H7 (cell line): ENCODE measurements around the gene KCNN1. TPM values are rescaled to one million over a fixed set of nuclear protein-coding genes. Genes with fewer than 3 reads are reported as not detected.
A peak's percentile ranks its signal among the peaks of the same experiment; 100 is the strongest.

Experiments used
- DNase-seq: peaks from one replicate; pipeline ENCODE4 v3.0.0; 2012
- H3K27me3 ChIP-seq: 2 replicates; pipeline ENCODE4 v1.6.0; 2011; ENCODE audit warnings: mild to moderate bottlenecking, low read length; ENCODE audit not compliant: control insufficient read depth, insufficient read depth
- H3K36me3 ChIP-seq: replicated peaks from 2 replicates; pipeline ENCODE4 v1.5.1; 2011; ENCODE audit warnings: low read length; ENCODE audit not compliant: control insufficient read depth, insufficient read depth
- H3K4me3 ChIP-seq: 2 replicates; pipeline ENCODE4 v1.5.1; 2011; ENCODE audit warnings: low read depth, mild to moderate bottlenecking, control low read depth, low read length, moderate library complexity; ENCODE audit not compliant: insufficient read depth
- total RNA-seq: library from RNA; depleted of rRNA; stranded (reverse); fragments of >200 nt; shearing (Covaris generic); gene quantifications from 2 replicates; pipeline ENCODE4 v1.2.3, GENCODE V29; 2014

Gene KCNN1
- total RNA-seq, 1 experiment from 2014 or later = 7.4 TPM

GRCh38 chr19:17951990-17952976 lies 14.6 kb upstream of the KCNN1 start:
- Histone ChIP-seq H3K36me3 (no peaks in the 10 kb centered on the region), H3K4me3 (peak overlapping the region; percentile 52), H3K27me3 (peaks cover 54% of the 10 kb centered on the region)
- DNase-seq = peak; percentile 90

DNA sequence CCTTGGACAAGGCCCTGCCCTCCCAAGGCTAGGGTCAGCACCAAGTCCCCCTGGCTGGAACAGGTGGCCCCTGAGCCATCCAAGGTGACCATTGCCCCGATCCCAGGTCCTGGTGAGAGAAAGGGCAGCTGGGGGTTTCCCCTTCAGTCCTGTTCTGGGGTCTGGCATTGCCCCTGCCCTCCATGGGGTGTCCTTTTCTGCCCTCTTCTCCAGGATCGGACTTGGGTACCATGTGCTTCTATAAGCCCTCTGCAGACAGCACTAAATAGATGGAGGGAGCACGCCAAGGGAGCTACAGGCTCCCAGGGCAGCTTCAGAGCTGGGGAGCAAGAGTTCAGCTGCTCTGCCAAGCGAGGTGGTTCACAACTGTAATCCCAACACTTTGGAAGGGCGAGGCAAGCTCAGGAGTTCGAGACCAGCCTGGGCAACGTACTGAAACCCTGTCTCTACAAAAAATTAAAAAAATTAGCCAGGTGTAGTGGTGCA lies 13.5 kb upstream of the KCNN1 start:
- no peaks in the 10 kb centered on the region for H3K36me3 ChIP-seq
- DNase-seq = peak; percentile 43
- H3K27me3 ChIP-seq = peaks cover 57% of the 10 kb centered on the region
- no peak overlapping the region for H3K4me3 ChIP-seq

- peaks cover 54% of the 10 kb centered on the region for H3K27me3 ChIP-seq
- peak; percentile 68 for DNase-seq
- H3K36me3 ChIP-seq = no peaks in the 10 kb centered on the region
- H3K4me3 ChIP-seq = no peak overlapping the region
Measured at GRCh38 chr19:17953869-17954268, 13.0 kb upstream of the KCNN1 start.

GRCh38 chr19:17954401-17954800 lies 12.5 kb upstream of the KCNN1 start:
- peak; percentile 15 for DNase-seq
- Histone ChIP-seq H3K27me3 (peaks cover 49% of the 10 kb centered on the region), H3K36me3 (no peaks in the 10 kb centered on the region), H3K4me3 (no peak overlapping the region)

GRCh38 chr19:17957149-17957849 lies 9.6 kb upstream of the KCNN1 start:
- Histone ChIP-seq H3K36me3 (no peaks in the 10 kb centered on the region; the same call in 1 of the 2 replicates), H3K27me3 (peaks cover 20% of the 10 kb centered on the region), H3K4me3 (no peak overlapping the region)
- no peak for DNase-seq

- Histone ChIP-seq H3K4me3 (no peak overlapping the region), H3K36me3 (no peaks in the 10 kb centered on the region; the same call in 1 of the 2 replicates), H3K27me3 (peaks cover 14% of the 10 kb centered on the region)
- no peak for DNase-seq
Measured at GRCh38 chr19:17957885-17958284, 9.0 kb upstream of the KCNN1 start.

DNA sequence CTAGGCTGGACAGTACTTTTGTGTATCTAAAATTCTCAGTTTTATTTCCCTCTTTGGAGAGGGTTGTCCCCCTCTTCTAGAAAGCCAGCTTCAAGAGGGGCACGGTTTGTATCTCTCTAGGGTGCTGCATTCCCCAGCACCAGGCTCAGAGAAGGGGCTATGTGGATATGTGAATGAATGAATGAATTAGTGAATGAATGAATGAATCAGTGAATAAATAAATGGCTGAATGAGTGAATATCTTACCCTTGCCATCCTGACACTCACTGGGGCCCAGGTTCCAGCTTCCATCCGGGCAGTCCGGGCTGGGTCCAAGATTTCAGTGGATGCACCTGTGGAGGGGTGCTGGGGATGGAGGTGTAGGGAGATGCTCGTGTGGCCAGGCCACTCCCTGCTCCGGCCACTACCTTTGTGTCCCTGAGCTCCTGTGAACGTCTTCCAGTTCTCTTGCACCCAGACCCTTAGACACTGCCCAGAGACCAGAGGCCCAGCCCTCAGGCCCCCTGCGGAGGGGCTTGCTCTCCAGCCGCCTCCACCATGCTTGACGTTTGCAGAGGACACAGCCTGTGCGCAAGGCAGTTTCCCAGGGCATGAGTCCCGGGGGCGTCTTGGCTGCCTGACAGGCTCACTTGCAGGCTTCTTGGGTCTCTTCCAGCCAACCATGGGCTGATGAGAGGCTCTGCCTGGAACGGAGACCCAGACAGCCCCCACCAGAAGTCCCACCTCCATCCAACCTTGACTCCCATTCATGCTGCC lies 2.8 kb upstream of the KCNN1 start:
- Histone ChIP-seq H3K4me3 (no peak overlapping the region), H3K27me3 (peaks cover 12% of the 10 kb centered on the region), H3K36me3 (no peaks in the 10 kb centered on the region; the same call in 1 of the 2 replicates)
- peak; percentile 39 for DNase-seq

DNA sequence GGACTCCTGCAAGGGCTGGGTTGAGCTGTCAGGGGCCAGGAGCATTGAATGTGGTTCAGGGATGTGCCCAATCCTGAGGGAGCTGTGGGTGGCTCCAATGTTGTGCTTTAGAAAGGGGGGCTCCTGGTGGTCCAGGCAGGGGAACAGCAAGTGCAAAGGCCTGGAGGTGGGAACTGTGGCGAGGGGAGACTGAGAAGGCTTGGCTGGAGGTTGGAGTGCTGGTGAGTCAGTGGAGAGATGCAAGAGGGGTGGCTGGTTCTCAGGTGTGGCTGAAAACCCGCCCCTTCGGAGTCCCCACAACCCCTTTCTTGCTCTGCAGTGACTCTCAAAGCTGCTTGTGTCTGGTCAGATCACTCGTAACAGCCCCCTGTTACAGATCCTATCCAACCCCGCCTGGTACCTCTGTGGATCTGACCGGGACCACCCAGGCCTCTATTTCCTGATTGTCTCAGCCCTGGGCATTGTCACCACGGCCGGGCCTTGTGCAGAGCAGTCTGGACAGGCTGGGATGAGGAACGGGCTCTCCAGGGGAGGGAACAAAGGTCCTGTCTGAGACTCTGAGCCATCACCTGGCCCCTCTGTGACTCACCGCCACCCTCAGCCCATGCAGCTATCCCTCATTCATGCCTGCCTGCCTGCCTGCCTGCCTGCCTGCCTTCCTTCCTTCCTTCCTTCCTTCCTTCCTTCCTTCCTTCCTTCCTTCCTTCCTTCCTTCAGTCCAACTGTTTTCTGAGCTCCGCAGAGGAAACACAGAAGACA lies 1.4 kb upstream of the KCNN1 start:
- Histone ChIP-seq H3K4me3 (no peak overlapping the region), H3K36me3 (no peaks in the 10 kb centered on the region), H3K27me3 (peaks cover 12% of the 10 kb centered on the region)
- peak; percentile 40 for DNase-seq

DNA sequence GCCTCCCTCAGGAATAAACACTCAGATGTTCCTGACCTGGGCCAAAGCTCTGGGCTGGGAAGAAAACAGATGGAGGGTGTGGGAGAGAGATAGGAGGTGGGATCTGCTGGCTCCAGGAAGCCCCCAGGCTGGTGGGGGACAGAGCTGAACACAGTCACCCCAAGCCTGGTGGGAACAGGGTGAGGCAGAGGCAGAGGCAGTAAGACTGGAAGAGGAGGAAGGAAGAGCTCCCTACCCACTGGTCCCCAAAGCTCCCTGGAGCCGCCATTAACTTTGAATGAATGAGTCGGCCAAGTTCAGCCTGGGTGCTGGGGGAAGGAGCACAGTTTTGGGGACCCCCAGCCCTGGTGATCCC lies 801 bp upstream of the KCNN1 start:
- H3K27me3 ChIP-seq = peaks cover 12% of the 10 kb centered on the region
- no peaks in the 10 kb centered on the region for H3K36me3 ChIP-seq
- no peak overlapping the region for H3K4me3 ChIP-seq
- DNase-seq = no peak

DNA sequence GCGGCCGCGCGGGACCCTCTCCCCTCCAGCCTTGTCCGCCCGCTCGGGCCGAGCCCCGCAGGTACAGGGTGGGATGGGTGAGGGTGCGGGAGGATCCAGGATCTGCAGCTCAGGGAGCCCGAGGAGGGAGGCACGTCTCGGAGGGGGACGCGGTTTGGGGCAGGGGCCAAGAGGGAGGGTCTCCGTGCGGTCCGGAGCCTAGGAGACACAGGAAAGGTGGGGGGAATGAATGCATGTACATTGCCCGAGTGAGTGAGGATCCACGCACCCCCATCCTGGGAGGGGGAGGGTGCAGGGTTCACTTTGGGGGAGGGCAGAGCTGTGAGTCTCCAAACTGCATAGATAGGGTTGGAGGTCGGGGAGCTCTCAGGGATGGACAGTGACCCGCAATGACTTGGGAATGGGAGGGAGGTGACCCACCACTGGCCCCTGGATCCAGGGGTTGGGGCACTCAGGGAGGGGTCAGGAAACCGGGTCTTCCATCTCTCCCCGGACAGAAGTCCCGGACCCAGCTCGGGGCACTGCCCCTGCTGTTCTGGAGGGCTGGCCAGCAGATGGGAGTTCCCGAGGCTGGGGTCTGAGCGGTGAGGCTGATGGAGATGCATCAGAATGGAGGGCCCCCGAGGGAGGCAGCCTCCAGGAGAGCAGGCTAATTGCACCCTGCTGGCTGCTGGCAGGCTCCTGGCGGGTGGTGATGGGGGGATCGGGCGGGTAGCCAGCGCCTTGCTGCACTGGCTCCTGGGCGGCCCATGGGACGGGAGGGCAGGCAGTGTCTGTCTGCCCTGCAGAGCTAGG lies 547 bp downstream of the KCNN1 start:
- H3K27me3 ChIP-seq = peaks cover 12% of the 10 kb centered on the region
- peak; percentile 84 for DNase-seq
- no peaks in the 10 kb centered on the region for H3K36me3 ChIP-seq
- peak overlapping the region; percentile 55 for H3K4me3 ChIP-seq

DNA sequence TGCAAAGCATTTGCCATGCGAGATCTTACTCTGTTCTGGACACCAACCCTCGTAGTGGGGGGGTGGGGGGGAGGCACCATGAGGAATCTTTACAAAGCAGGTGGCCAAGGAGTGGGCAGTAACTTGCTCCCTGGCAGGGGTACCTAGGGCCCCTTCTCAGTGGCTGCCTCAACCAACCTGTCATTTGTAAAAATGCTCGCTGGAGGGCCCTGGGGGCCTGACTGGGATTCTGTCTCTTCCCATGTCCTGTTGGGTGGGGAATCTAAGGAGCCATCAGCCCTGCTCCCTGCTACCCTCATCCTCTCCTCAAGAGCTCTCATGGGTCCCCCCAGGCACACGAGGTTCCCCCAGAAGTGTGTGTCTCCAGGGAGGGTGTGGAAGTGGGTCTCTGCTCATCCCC lies 1.5 kb downstream of the KCNN1 start:
- Histone ChIP-seq H3K4me3 (no peak overlapping the region), H3K27me3 (peaks cover 12% of the 10 kb centered on the region), H3K36me3 (no peaks in the 10 kb centered on the region)
- peak; percentile 69 for DNase-seq

DNA sequence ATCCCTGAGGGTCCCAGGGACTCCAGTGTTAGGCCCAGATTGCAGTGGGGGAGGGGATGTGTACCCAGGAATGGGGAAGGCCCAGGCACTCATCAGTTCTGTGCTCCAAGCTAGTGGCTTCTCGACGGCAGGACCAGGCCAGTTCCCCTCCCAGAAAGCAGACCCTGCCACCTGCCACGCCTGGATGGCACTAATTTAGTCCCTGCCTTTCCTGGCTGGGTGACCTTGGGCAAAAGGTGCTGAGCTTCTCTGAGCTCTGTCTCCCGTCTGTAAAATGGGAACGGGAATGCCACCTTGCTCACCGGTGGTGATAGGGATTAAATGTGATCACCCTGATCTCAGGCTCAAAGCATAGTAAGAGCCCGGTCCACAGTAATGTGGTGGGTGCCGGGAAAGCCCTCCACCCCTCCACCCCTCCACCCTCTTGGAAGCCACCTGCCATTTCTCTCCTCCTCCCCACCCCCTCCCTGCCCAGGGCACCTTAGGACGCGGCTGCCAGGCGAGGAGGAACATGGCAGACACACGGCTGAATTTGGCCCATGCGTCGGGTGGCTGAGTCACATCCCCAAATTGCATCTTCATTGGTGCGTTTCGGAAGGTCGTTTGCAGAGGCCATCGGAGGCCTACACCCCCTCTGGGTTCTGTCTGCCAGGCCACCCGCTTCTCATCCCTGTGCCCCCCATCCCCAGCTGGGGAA lies 2.3 kb downstream of the KCNN1 start:
- Histone ChIP-seq H3K27me3 (peaks cover 12% of the 10 kb centered on the region), H3K36me3 (no peaks in the 10 kb centered on the region), H3K4me3 (no peak overlapping the region)
- DNase-seq = peak; percentile 52

GRCh38 chr19:17972230-17972629 lies 5.3 kb downstream of the KCNN1 start:
- H3K36me3 ChIP-seq = no peaks in the 10 kb centered on the region; the same call in 1 of the 2 replicates
- H3K4me3 ChIP-seq = no peak overlapping the region
- H3K27me3 ChIP-seq = peaks cover 4% of the 10 kb centered on the region
- DNase-seq = no peak
